Fibroblast of the conjunctiva (primary cell): ENCODE measurements around the gene UBL3.

ENCODE experiments used
- DNase-seq: peaks from one replicate; pipeline ENCODE4 v3.0.0-alpha.2; 2010; ENCODE audit warnings: low read depth

The UBL3 gene

DNA sequence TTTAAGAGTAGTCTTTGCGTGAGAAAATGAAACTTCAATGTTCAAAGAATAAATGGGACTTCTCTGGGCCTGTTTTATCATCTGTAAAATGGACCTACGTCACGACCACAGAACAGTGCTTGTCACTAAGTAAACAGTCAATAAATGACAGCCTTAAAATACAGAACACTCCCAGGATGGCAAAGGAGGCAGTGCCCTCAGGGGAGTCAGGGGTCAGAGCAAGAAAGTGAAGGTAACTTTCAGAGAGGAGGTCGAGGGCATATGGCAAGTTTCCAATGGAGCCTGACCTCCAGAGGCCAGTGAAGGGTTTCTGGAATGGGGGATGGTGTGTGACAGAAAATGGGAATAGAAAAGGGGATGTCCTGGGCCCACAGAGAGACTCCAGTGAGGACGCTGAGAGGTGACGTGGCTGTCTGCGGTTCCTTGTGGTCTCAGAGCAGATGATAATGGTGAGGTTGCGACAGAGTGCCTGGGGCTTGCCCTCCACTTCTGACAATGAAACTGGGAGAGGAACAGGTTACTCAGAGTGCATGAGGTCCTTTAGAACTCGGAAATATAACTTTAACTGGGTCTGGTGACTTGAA lies 91.8 kb downstream of the UBL3 start:
- no peak for DNase-seq

DNA sequence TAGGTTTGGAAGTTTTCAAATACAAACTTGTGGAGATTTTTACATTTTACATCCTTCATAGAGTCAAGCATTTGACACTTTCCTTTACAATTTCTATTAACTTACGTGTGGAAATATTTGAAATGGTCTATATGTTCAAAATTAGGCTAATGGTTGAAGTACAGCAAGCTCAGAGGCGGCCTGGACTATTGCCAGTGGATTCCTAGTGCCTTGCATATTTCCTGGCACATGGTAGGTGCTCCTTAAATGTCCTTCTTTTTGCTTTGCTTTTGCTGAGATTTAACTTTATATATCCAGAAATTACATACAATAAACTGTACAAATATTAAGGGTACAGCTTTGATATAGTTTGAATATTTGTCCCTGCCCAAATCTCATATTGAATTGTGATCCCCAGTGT lies 93.9 kb downstream of the UBL3 start:
- DNase-seq: no peak

DNA sequence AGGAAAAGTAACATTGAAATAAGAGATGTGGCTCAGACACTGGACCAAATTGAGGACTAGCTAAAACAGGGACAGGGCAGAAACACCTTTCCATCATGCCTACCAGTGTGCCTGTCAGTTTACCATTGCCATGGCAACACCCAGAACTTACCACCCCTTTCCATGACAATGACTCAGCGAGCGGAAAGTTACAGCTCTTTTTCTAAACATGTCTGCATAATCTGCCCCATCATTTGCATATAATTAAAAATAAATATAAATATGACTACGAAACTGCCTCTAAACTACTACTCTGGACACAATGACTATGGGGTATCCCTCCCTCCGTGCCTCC lies 96.0 kb downstream of the UBL3 start:
- DNase-seq: no peak

DNA sequence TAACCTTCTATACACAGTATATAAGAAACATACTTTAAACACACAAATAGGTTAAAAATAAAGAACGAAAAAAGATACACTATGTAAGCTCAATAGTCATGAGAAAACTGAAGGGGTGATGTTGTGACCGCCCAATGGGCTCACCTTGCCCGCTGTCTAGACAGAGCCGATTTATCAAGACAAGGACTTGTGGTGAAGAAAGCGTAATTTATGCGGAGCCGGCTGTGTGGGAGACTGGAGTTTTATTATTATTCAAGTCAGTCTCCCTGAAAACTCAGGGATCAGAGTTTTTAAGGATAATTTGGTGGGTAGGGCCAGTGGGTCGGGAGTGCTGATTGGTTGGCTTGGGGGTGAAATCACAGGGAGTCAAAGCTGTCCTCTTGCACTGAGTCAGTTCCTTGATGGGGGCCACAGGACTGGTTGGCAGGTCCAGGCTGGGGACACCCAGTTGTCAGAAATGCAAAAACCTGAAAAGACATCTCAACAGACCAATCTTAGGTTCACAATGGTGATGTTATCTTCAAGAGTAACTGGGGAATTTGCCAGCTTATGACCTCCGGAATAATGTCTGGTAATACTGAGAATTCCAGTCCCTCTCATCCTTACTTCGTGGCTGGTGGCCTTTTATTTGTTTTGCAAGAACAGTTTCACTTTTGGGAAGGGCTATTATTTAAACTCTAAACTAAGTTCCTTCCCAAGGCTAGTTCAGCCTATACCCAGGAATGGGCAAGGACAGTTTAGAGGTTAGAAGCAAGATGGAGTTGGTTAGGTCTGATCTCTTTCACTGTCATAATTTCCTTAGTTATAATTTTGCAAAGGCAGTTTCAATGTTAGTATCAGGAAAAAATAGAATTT lies 96.6 kb downstream of the UBL3 start:
- no peak for DNase-seq

DNA sequence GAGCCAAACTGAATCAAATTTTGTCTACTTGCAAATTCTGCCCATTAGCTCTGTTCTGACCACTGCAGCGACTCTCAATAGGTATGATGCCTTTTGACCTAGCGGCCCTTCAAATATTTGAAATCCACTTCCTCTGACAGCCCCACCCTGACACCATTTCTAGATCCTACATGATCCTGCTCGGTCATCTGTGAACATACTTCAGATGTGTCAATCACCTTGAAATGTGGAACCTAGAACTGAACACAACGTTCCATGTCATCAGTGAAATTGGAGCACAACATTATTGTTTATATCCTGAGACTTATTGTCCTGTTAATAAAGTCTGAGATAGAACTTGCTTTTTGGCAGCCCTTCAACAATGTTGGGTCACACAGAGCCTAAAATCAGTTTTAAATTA lies 98.2 kb downstream of the UBL3 start:
- DNase-seq: no peak

DNA sequence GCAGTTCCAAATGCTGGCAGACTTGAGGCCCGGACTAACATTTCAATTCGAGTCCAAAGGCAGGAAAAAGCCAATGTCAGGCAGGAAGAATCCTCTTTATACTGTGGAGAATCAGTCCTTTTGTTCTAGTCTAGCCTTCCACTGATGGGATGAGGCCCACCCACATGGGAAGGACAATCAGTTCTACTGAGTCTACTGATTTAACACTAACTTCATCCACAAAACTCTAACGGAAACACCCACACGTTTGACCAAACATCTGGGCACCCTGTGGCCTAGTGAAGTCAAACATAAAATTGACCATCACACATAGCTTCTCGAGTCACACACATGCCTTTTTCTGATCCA lies 100.3 kb downstream of the UBL3 start:
- DNase-seq: no peak

DNA sequence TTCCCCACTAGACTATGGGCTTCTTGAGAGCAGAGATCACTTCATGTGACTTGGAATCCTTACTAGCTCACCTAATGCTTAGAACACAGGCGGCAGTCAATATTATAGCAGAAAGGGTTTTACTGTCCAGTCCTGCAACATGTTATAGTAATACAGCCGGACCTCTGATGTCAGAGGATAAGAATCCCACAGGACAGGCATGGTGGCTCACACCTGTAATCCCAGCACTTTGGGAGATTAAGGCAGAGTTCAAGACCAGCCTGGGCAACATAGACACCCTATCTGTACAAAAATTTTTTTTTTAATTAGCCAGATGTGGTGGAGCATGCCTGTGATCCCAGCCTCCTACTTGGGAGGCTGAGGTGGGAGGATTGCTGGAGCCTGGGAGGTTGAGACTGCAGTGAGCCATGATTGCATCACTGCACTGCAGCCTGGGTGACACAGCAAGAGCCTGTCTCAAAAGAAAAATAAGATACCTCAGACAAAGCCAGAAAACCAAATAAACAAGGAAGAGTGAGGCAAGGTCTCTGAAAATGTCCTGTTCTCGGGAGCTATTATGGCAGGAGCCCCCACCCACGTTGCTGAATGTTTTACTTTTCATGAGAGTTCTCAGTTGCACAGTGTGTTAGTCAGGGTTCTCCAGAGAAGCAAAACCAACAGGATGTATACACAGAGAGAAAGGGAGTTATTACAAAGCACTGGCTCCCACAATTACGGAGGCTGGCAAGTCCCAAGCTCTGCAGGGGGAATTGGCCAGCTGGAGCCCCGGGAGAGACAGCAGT lies 100.8 kb downstream of the UBL3 start:
- DNase-seq: no peak

DNA sequence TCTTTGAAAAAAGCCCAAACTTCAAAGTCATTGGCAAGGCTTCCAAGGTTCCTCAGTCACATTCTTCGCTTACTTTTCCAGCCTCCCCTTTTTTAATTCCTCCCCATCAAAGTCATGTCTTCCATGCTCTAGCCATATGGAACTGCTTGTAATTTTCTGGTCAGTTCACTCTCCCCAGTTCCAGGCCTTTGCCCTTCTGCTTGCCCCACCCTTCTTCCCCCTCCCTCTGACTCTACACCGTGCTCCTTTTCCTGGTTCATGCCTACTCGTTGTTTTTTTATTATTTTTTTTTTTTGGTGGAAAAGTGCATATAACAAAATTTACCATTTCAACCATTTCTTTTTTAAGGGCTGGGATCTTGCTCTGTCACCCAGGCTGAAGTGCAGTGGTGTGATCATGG lies 102.3 kb downstream of the UBL3 start:
- DNase-seq: no peak

DNA sequence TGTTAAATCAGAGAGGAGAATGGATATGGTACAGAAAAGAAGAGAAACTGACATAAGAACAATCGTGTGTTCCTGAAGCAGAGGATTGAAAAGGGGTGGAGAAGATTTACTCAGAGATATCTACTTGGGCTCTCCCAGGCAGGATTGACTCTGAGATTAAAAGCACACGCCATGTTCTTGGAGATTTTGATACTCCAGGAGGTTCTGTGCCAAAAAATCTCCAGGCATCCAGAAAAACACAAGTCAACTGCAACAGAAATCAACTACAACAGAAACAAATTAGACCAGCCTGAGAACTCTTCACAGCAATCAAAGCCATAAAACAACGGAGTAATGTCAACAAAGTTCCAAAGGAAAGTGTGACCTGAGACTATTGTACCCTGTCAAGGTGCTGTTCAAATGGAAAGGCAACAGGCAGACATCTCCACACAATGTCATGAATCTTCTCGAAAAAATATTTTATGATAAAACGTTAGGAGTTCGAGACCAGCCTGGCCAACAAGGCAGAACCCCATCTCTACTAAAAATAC lies 104.2 kb downstream of the UBL3 start:
- no peak for DNase-seq

DNA sequence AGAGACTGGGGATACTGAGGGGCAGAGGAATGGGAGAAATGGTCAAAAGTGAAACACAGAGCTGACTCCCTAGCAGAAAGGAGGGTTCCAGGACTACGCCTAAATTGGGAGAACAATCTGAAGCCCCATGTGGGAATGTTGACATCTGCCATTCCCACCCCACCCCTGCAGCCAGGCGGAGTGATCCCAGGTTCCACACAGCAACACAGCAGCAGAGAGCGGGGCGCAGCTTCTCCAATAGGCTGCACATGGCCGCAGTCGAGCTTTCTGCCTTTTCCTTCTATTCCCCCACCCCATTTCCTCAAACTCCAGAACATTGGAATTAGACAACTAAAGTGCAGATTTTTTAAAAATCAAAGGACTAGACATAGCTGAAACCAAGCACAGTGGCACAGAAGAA lies 104.7 kb downstream of the UBL3 start:
- no peak for DNase-seq

DNA sequence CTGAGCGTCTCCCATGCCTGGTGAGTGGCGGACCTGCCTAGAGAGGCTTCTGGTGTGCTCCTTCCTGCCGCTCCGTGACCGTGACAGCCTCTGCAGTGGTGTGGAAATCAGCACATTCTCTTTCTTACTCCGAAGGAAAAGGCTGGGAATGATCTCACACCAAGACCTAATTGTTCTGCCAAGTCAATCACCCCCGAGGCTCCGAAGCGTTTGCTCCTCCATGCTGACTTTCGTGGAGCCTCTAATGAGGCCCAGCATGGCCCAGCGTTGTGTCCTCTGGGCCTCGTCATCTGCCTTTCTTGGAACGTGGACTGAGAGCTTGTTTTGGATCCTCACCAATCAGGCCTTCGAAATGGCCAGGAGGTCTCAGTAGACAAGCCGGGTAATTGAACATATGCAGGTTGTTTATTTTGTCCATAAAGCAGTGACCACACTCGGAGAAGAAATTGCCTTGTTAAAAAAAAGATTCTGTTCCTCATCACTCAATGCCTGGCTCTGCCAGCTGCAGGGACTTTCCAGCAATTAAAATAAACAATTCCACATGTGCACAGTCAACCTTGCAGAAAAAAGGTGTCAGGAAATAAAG lies 107.1 kb downstream of the UBL3 start:
- DNase-seq: peak; percentile 61

DNA sequence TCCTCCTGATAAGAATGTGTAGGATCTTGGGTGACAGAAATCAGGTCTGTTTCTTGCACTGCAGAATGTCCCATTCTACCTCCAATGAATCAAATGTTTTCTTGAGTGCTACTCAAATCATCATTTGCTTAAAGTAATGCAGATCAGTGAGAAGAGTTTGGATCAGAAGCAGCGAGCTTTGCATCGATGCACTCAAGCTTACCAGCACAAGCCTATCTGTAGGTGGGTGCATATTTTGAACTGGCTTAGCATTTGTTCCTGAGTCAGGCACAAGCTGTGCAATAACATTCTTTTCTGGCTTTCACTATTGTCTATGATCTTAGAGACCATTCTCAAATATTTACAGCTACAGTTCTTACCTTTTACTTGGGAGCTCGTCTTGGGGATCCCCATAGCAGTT lies 109.5 kb downstream of the UBL3 start:
- DNase-seq: no peak

DNA sequence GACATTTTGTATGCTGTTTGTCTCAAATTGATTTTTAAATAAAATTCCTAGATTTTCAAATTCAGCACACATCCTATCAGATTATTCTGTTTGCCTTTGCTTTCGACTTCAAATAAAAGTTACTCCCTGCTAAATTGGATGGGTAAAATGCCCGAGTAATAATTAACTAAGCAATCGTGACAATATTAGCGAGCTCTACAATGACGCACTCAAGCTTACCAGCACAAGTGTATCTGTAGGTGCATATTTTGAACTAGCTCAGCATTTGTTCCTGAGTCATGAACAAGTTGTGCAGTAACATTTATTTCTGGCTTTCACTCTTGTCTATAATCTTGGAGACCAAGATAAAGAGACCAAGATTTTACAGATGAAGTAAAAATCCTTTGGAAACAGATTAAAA lies 113.4 kb downstream of the UBL3 start:
- no peak for DNase-seq

DNA sequence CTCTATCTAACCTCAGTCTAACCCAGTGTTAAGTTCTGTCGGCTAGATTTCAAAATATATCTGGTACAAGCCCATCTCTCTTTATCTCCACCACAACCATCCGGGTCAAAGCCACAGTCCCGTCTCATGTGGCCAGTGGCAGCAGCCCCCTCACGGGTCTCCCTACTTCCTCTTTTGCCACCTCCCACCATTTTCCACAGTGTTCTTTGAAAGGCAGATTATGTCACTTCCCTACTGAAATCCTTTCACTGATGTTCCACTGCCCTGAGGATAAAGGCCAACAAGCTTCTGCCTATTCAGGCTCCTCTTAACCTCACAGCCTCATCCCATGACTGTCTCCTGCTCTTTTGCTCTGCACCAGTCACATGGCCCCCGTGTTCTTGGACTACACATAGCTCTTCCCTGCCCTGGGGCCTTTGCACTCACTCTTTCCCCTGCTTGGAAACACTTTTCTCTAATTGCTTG lies 117.2 kb downstream of the UBL3 start:
- no peak for DNase-seq

DNA sequence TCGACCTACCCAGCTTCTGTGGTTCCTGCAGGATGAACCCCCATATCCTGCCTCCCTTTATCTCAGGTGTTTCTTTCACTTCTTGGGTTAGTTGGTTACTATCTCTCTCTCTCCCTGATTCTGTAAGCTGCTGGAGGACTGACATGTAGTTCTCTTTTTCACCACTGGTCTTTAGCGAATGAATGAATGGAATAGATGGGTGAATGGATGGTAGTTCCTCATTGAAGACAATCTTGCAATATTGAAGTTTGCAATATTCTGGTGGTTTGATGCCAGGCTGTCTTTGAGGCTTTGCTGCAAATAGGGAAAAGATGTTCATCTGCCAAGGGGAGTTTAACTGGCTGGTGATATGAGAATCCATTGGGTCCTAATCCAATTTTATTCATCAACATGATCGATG lies 120.2 kb downstream of the UBL3 start:
- DNase-seq: no peak

DNA sequence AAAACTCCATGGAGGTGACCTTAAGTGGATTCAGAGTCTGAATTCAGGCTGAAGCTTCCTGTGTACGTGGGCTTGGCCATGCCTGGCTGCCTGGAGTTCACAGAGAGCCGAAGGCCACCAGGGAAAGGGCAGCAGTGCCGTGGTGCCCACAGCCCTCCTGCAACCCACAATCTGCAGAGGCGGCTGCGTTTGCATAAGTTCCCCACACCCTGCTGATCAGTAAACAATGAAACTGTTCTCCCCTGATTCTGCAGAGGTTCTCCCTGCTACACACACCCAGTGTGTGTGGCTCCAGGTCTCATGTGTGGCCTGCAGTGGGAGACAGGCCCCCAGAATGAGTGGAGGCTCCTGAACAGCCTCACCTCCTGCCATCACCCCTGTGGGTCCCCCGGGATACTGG lies 128.0 kb downstream of the UBL3 start:
- DNase-seq: no peak

DNA sequence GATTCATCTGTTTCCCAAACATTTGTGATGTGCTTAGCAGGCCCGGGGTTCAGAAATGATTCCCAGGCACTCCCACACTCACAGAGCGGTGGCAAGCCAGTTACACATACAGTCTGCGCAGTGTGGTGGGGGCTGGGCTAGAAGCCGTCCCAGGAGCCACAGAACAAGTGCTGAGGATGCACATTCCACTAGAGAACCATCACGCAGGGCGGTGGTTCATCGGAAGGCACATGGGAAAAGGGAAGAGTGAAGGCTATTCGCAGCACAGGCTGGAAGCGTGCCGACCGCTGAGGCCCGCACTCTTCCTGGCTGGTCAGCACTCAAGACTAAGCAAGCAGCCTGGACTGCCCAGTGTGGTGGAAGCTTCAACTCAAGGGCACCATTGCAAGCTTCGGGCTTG lies 128.7 kb downstream of the UBL3 start:
- no peak for DNase-seq

DNA sequence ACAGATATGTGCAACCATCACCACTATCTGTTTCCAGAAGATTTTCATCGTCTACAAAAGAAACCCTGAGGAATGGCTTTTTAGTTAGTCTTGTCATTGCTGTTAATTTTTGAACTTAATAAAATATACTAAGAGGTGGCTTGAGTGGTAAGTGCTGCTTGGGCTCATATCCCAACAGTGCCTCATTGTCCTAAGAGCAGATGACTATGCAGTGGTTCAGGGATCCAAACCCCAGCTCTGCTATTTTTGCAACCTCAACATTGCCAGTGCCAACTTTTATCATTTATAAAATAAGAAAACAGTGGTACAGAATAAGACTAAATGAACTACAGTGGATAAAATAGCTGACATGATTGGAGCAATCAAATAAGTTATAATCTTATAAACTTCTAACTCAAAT lies 131.7 kb downstream of the UBL3 start:
- DNase-seq: no peak

DNA sequence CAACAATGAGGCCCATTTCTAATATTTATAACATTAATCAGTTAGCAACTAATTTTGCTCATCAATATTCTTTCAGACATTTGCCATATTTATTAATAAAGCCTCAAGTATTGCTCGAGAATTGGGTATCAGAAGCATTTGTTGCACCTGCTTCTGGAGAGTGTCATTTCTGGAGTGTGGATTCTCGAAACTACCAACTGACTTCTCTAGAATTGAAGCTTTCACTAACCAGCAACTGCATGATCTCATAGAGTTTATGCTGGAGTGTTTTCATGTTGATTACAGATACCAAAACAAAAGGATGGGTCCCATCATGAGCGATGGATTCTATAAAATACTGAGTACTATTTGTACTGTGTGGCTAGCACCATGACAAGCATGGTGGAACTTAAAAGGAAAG lies 133.9 kb downstream of the UBL3 start:
- DNase-seq: no peak
